Stimulated activated memory B cell treated with anti-CD40 and anti-IgM and Interleukin-4, amounts not matched to agents 10 μg/mL and 1 μg/mL and 100 μg/mL, for 72 hours (primary cell): Measurements from ENCODE around the gene MYO18A.

Source experiments
- ATAC-seq: fragments of 150-1000 bp; cut with Tn5 transposase; 2 replicates; pipeline ENCODE4 v1.10.0; 2021
- H3K27ac Mint-ChIP-seq: one replicate; pipeline ENCODE4 v1.8.0; 2022; ENCODE audit warnings: mild to moderate bottlenecking, mixed read lengths
- H3K27me3 Mint-ChIP-seq: one replicate; pipeline ENCODE4 v1.8.0; 2022; ENCODE audit warnings: mixed read lengths
- H3K36me3 Mint-ChIP-seq: one replicate; pipeline ENCODE4 v1.8.0; 2022; ENCODE audit warnings: mixed read lengths
- H3K4me1 Mint-ChIP-seq: one replicate; pipeline ENCODE4 v1.8.0; 2022; ENCODE audit warnings: mixed read lengths
- H3K4me3 Mint-ChIP-seq: one replicate; pipeline ENCODE4 v1.8.0; 2022; ENCODE audit warnings: mild to moderate bottlenecking, moderate library complexity, mixed read lengths
- H3K9me3 Mint-ChIP-seq: one replicate; pipeline ENCODE4 v1.8.0; 2022; ENCODE audit warnings: mixed read lengths

Gene MYO18A

DNA sequence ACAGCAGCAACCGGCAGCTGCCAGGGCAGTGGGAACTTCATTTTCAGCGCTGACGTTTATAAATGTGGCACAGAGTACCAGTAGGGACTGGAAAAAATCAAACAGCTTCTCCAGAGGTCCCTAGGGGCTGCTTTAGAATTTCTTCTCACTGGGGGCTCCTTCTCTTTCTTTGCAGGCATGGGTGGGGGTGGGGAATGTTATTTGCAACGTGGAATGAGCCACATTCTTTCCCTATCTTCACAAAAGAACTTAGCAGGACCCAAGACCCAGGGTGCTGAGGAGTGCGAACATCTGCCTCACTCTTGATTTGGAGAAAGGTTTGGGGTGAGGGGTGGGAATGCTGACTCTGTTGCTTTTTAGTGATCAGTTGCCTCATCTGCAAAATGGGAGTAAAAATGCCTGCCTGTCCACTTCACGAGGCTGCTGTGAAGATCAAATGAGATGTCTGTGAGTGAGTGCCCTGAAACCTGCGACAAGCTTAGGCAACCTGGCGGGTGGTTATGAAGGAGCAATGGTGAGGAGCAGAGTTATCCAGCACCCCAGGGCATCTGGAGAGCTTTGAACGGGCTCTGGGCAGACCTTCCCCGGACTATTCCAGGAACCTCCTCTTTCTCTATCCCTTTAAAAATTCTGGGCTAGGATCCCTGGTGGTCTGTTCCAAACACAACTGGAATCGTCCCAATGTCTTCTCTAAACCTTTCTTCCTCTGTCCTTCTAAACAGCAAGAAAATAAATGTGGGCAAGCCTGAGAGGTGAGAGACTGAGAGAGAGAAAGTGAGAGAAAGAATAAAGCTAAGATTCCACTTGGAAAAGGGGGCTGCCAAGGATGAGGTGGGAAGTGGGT, 148.0 kb downstream of the MYO18A start:
- peaks cover 10% of the 10 kb centered on the region for H3K9me3 Mint-ChIP-seq
- no peaks in the 10 kb centered on the region for H3K4me1 Mint-ChIP-seq
- ATAC-seq: no peak
- H3K36me3 Mint-ChIP-seq: peaks cover 10% of the 10 kb centered on the region
- H3K27me3 Mint-ChIP-seq: peaks cover 67% of the 10 kb centered on the region
- no peak overlapping the region for H3K4me3 Mint-ChIP-seq
- H3K27ac Mint-ChIP-seq: no peak overlapping the region

- Mint-ChIP-seq H3K4me1 (no peaks in the 10 kb centered on the region), H3K27ac (no peak overlapping the region), H3K27me3 (peaks cover 75% of the 10 kb centered on the region), H3K9me3 (peaks cover 10% of the 10 kb centered on the region), H3K4me3 (no peak overlapping the region), H3K36me3 (peaks cover 10% of the 10 kb centered on the region)
- no peak for ATAC-seq
Measured at GRCh38 chr17:29031488-29031887, 148.7 kb downstream of the MYO18A start.

- Mint-ChIP-seq H3K4me3 (no peak overlapping the region), H3K4me1 (peaks cover 12% of the 10 kb centered on the region), H3K36me3 (no peaks in the 10 kb centered on the region), H3K9me3 (no peaks in the 10 kb centered on the region), H3K27me3 (peaks cover 76% of the 10 kb centered on the region), H3K27ac (no peak overlapping the region)
- no peak for ATAC-seq
Measured at GRCh38 chr17:29024316-29024952, 155.8 kb downstream of the MYO18A start.

DNA sequence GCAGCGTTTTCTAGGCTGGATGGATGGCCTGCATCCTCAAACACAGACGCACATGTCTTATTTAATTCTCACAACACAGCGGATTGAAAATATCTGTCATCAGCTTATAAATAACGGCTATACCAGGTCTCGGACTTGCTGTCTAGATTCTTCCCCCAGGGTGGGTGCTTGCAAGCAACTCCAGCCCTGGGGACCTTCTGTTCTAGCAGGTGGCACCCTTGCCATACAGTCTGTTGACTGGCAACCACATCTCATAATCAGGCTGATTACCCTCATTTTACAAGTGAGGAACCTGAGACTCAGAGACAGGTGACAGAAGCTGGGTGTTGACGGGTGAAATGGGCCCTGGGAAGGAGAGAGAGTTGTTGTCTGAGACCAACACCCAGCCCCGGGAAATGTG, 158.1 kb downstream of the MYO18A start:
- no peak for ATAC-seq
- Mint-ChIP-seq H3K4me1 (peaks cover 22% of the 10 kb centered on the region), H3K27me3 (peaks cover 79% of the 10 kb centered on the region), H3K27ac (no peak overlapping the region), H3K36me3 (no peaks in the 10 kb centered on the region), H3K9me3 (no peaks in the 10 kb centered on the region), H3K4me3 (no peak overlapping the region)

DNA sequence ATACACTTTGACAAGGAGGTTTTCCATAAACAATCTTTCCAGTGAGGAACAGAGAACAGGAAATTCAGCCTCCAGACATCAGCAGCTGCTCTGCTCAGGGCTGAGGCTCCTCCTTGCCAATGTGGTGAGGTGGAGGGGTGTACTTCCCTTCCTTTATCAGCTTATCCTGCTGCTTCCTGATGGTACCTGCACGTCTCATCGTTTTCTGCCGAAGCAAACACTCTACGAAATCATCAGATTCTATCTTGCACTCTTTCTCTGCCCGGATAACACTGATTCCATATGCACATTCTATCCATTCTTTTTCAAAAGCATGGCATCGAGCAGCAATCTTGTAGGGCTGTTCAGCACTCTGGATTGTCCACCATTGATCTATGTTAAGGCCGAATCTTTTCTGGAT, 159.0 kb downstream of the MYO18A start:
- H3K27me3 Mint-ChIP-seq: peaks cover 72% of the 10 kb centered on the region

More for the DNA sequence above, 159.0 kb downstream of the MYO18A start:
- Mint-ChIP-seq H3K9me3 (no peaks in the 10 kb centered on the region), H3K36me3 (no peaks in the 10 kb centered on the region), H3K27ac (no peak overlapping the region), H3K4me1 (peaks cover 22% of the 10 kb centered on the region), H3K4me3 (no peak overlapping the region)
- ATAC-seq: no peak
